ENCODE data around the gene EEF2.

DNA sequence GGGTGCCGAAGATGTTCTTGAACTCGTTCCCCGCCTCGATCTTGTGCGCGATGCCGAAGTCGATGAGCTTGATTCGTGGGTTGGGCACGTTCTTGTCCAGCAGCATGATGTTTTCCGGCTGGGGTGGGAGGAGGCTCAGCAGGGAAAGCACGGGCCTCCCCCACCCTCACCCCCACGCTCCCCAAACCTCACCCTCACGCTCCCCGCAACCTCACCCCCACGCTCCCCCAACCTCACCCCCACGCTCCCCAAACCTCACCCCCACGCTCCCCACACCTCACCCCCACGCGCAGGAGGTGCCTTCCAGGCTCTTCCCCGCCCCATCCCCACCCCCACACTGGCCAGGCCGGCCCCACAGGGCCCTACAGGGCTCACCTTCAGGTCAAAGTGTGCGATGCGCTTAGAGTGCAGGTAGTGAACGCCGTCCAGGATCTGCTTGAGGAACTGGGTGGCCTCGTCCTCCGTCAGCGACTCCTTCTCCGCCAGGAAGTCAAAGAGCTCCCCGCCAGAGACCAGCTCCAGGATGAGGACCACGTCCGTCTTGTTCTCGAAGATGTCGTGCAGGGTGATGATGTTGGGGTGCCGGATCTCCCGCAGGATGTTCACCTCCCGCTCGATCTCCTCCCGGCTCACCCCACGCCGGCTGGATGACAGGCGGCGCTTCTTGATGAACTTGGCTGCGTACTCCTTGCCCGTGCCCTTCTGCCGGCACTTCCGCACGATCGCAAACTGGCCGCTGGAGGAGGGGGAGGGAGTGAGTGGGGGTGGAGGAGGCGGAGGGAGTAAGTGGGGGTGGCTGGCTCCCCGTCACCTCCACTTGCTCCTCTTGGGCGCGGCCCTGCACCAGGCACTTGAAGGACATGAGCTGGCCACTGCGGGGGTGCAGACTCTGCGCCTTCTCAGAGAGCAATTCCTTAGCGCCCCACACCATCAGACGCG lies 20.7 kb downstream of the EEF2 start:
- TF ChIP-seq, protein P1, sequence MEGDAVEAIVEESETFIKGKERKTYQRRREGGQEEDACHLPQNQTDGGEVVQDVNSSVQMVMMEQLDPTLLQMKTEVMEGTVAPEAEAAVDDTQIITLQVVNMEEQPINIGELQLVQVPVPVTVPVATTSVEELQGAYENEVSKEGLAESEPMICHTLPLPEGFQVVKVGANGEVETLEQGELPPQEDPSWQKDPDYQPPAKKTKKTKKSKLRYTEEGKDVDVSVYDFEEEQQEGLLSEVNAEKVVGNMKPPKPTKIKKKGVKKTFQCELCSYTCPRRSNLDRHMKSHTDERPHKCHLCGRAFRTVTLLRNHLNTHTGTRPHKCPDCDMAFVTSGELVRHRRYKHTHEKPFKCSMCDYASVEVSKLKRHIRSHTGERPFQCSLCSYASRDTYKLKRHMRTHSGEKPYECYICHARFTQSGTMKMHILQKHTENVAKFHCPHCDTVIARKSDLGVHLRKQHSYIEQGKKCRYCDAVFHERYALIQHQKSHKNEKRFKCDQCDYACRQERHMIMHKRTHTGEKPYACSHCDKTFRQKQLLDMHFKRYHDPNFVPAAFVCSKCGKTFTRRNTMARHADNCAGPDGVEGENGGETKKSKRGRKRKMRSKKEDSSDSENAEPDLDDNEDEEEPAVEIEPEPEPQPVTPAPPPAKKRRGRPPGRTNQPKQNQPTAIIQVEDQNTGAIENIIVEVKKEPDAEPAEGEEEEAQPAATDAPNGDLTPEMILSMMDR (IDR thresholded peaks at IDR 0.05): no peak
- TF ChIP-seq POLR2A (IDR thresholded peaks at IDR 0.05): no peak

Data from adrenal gland (tissue), 5 donors.